Measurements from ENCODE around the gene CCDC182. TPM values are rescaled to one million over a fixed set of nuclear protein-coding genes. Genes with fewer than 3 reads are reported as not detected.
A peak's percentile ranks its signal among the peaks of the same experiment; 100 is the strongest.

Gene CCDC182
- total and polyA plus RNA-seq, 2 experiments from 2014 or later = not detected

DNA sequence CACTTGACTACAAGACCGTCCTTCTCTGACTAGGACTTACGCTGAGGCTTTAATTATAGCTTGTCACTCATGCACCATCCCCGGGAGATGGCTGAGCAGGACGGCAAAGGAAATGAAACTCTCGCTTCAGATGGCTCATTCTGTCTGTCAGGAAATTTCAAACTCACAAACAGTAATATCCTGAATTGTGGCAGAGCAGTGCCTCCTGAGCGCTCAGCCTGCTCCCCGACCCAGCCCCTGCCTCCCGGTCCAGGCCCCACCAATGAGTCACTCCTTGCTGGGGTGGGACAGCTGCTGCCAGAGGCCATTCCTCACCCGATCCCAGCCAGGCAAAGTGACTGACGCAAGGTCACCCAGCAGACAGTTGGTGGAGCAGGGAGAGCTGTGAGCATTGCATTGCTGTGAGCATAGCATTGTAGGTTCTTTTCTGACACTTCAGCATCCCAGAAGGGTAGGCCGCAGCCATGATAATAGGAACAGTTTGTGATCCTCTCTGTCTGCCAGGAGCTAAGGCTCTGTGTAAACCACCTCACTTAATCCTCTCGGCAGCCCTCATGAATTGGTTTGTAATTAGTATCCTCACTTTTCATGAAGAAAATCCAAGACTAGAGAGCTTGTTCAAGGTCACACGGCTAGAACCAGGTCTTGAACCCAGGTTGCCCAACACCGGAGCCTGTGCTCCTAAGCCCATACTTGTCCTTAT lies 20.9 kb downstream of the CCDC182 start:
- no peaks in the 10 kb centered on the region for H3K4me1 ChIP-seq (ENCODE audit: insufficient read depth)
- no peaks in the 10 kb centered on the region; the same call in 2 of the 3 replicates for H3K4me1 Mint-ChIP-seq
- no peaks in the 10 kb centered on the region for H3F3A ChIP-seq (replicated peaks; ENCODE audit: low read depth)
- H4K20me1 ChIP-seq (replicated peaks; ENCODE audit: insufficient read depth) = no peaks in the 10 kb centered on the region
- no peaks in the 10 kb centered on the region for H3K27me3 ChIP-seq (ENCODE audit: insufficient read depth)
- no peak overlapping the region for H3K27ac Mint-ChIP-seq
- 0 out of 2 replicates have a peak, but pooled peaks cover 2% of the 10 kb centered on the region for H3K9me2 ChIP-seq (ENCODE audit: insufficient read depth)
- ATAC-seq (peak; percentile 42; the same call in 2 of the 3 replicates), DNase-seq (ENCODE audit: low spot score) (no peak)
- H3K4me3 Mint-ChIP-seq = no peak overlapping the region
- H3K36me3 Mint-ChIP-seq (ENCODE audit: low read depth) = no peaks in the 10 kb centered on the region
- no peak overlapping the region for H2AFZ ChIP-seq
- H3K27ac ChIP-seq (ENCODE audit: low read depth) = no peak overlapping the region
- no peak overlapping the region for H3K4me2 ChIP-seq
- no peaks in the 10 kb centered on the region for H3K79me2 ChIP-seq (replicated peaks; ENCODE audit: insufficient read depth)
- no peaks in the 10 kb centered on the region for H3K9me3 Mint-ChIP-seq
- no peak overlapping the region for H3K4me3 ChIP-seq
- H3K27me3 Mint-ChIP-seq (ENCODE audit: insufficient read depth, low read depth, poor library complexity) = peaks cover 23% of the 10 kb centered on the region
- H3K36me3 ChIP-seq (ENCODE audit: insufficient read depth) = no peaks in the 10 kb centered on the region
- TF ChIP-seq EZH2phosphoT487 (IDR thresholded peaks at IDR 0.05; ENCODE audit: unreplicated experiment) (no peak), STAT1 (IDR thresholded peaks at IDR 0.05; ENCODE audit: unreplicated experiment) (no peak), JUNB (IDR thresholded peaks at IDR 0.05; ENCODE audit: unreplicated experiment) (no peak), ZNF114 (CRISPR knock-in tag; IDR thresholded peaks at IDR 0.05) (no peak), CREB1 (CRISPR knock-in tag; IDR thresholded peaks at IDR 0.05; ENCODE audit: low read depth) (no peak), EZH2 (IDR thresholded peaks at IDR 0.05; ENCODE audit: low read depth, unreplicated experiment) (no peak), POLR2AphosphoS5 (IDR thresholded peaks at IDR 0.05; ENCODE audit: low read depth) (no peak), NANOG (IDR thresholded peaks at IDR 0.05; ENCODE audit: borderline replicate concordance) (no peak), ZNF331 (CRISPR knock-in tag; IDR thresholded peaks at IDR 0.05; ENCODE audit: low read depth) (no peak)
- TF ChIP-seq, protein P1, sequence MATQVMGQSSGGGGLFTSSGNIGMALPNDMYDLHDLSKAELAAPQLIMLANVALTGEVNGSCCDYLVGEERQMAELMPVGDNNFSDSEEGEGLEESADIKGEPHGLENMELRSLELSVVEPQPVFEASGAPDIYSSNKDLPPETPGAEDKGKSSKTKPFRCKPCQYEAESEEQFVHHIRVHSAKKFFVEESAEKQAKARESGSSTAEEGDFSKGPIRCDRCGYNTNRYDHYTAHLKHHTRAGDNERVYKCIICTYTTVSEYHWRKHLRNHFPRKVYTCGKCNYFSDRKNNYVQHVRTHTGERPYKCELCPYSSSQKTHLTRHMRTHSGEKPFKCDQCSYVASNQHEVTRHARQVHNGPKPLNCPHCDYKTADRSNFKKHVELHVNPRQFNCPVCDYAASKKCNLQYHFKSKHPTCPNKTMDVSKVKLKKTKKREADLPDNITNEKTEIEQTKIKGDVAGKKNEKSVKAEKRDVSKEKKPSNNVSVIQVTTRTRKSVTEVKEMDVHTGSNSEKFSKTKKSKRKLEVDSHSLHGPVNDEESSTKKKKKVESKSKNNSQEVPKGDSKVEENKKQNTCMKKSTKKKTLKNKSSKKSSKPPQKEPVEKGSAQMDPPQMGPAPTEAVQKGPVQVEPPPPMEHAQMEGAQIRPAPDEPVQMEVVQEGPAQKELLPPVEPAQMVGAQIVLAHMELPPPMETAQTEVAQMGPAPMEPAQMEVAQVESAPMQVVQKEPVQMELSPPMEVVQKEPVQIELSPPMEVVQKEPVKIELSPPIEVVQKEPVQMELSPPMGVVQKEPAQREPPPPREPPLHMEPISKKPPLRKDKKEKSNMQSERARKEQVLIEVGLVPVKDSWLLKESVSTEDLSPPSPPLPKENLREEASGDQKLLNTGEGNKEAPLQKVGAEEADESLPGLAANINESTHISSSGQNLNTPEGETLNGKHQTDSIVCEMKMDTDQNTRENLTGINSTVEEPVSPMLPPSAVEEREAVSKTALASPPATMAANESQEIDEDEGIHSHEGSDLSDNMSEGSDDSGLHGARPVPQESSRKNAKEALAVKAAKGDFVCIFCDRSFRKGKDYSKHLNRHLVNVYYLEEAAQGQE (IDR thresholded peaks at IDR 0.05; ENCODE audit: unreplicated experiment) = no peak
- TF ChIP-seq, protein P2, sequence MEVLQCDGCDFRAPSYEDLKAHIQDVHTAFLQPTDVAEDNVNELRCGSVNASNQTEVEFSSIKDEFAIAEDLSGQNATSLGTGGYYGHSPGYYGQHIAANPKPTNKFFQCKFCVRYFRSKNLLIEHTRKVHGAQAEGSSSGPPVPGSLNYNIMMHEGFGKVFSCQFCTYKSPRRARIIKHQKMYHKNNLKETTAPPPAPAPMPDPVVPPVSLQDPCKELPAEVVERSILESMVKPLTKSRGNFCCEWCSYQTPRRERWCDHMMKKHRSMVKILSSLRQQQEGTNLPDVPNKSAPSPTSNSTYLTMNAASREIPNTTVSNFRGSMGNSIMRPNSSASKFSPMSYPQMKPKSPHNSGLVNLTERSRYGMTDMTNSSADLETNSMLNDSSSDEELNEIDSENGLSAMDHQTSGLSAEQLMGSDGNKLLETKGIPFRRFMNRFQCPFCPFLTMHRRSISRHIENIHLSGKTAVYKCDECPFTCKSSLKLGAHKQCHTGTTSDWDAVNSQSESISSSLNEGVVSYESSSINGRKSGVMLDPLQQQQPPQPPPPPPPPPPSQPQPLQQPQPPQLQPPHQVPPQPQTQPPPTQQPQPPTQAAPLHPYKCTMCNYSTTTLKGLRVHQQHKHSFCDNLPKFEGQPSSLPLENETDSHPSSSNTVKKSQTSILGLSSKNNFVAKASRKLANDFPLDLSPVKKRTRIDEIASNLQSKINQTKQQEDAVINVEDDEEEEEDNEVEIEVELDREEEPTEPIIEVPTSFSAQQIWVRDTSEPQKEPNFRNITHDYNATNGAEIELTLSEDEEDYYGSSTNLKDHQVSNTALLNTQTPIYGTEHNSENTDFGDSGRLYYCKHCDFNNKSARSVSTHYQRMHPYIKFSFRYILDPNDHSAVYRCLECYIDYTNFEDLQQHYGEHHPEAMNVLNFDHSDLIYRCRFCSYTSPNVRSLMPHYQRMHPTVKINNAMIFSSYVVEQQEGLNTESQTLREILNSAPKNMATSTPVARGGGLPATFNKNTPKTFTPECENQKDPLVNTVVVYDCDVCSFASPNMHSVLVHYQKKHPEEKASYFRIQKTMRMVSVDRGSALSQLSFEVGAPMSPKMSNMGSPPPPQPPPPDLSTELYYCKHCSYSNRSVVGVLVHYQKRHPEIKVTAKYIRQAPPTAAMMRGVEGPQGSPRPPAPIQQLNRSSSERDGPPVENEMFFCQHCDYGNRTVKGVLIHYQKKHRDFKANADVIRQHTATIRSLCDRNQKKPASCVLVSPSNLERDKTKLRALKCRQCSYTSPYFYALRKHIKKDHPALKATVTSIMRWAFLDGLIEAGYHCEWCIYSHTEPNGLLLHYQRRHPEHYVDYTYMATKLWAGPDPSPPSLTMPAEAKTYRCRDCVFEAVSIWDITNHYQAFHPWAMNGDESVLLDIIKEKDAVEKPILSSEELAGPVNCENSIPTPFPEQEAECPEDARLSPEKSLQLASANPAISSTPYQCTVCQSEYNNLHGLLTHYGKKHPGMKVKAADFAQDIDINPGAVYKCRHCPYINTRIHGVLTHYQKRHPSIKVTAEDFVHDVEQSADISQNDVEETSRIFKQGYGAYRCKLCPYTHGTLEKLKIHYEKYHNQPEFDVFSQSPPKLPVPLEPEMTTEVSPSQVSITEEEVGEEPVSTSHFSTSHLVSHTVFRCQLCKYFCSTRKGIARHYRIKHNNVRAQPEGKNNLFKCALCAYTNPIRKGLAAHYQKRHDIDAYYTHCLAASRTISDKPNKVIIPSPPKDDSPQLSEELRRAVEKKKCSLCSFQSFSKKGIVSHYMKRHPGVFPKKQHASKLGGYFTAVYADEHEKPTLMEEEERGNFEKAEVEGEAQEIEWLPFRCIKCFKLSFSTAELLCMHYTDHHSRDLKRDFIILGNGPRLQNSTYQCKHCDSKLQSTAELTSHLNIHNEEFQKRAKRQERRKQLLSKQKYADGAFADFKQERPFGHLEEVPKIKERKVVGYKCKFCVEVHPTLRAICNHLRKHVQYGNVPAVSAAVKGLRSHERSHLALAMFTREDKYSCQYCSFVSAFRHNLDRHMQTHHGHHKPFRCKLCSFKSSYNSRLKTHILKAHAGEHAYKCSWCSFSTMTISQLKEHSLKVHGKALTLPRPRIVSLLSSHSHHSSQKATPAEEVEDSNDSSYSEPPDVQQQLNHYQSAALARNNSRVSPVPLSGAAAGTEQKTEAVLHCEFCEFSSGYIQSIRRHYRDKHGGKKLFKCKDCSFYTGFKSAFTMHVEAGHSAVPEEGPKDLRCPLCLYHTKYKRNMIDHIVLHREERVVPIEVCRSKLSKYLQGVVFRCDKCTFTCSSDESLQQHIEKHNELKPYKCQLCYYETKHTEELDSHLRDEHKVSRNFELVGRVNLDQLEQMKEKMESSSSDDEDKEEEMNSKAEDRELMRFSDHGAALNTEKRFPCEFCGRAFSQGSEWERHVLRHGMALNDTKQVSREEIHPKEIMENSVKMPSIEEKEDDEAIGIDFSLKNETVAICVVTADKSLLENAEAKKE (CRISPR knock-in tag; IDR thresholded peaks at IDR 0.05) = no peak
- TF ChIP-seq, protein P3, sequence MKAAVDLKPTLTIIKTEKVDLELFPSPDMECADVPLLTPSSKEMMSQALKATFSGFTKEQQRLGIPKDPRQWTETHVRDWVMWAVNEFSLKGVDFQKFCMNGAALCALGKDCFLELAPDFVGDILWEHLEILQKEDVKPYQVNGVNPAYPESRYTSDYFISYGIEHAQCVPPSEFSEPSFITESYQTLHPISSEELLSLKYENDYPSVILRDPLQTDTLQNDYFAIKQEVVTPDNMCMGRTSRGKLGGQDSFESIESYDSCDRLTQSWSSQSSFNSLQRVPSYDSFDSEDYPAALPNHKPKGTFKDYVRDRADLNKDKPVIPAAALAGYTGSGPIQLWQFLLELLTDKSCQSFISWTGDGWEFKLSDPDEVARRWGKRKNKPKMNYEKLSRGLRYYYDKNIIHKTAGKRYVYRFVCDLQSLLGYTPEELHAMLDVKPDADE (IDR thresholded peaks at IDR 0.05) = no peak
- TF ChIP-seq, protein P4, sequence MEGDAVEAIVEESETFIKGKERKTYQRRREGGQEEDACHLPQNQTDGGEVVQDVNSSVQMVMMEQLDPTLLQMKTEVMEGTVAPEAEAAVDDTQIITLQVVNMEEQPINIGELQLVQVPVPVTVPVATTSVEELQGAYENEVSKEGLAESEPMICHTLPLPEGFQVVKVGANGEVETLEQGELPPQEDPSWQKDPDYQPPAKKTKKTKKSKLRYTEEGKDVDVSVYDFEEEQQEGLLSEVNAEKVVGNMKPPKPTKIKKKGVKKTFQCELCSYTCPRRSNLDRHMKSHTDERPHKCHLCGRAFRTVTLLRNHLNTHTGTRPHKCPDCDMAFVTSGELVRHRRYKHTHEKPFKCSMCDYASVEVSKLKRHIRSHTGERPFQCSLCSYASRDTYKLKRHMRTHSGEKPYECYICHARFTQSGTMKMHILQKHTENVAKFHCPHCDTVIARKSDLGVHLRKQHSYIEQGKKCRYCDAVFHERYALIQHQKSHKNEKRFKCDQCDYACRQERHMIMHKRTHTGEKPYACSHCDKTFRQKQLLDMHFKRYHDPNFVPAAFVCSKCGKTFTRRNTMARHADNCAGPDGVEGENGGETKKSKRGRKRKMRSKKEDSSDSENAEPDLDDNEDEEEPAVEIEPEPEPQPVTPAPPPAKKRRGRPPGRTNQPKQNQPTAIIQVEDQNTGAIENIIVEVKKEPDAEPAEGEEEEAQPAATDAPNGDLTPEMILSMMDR (conservative IDR thresholded peaks at IDR 0.05; ENCODE audit: low read depth in 2 of 2) = no peak
